GM19023 (cell line): ENCODE measurements around the gene MORF4L1.
A peak's percentile ranks its signal among the peaks of the same experiment; 100 is the strongest.

Source experiments
- ATAC-seq: cut with Tn5 transposase; IDR thresholded peaks from one replicate; pipeline ENCODE4 v1.9.1; 2021; ENCODE audit warnings: mild to moderate bottlenecking, moderate library complexity; ENCODE audit not compliant: unreplicated experiment

The MORF4L1 gene

DNA sequence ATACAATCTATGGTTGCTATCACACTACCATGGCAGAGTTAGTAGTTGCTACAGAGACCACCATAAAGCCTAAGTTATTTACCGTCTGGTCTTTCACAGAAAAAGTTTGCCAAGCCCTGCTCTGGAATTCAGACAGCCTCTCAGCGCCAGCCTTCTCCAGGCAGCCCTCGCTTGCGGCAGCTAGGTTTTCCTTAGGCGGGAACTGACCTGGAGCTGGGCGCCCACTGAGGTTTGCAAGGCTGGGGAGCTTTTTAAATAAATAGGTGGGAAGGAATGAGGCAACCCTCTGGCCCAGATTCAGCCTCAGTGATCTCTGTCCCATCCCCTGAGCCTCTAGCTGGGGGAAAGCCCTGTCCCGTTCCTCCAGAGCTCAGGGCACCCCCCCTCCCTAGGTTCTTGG lies 71.0 kb downstream of the MORF4L1 start:
- ATAC-seq: no peak

- ATAC-seq: peak; percentile 29
Observed at GRCh38 chr15:78944202-78944625, 71.5 kb downstream of the MORF4L1 start.

DNA sequence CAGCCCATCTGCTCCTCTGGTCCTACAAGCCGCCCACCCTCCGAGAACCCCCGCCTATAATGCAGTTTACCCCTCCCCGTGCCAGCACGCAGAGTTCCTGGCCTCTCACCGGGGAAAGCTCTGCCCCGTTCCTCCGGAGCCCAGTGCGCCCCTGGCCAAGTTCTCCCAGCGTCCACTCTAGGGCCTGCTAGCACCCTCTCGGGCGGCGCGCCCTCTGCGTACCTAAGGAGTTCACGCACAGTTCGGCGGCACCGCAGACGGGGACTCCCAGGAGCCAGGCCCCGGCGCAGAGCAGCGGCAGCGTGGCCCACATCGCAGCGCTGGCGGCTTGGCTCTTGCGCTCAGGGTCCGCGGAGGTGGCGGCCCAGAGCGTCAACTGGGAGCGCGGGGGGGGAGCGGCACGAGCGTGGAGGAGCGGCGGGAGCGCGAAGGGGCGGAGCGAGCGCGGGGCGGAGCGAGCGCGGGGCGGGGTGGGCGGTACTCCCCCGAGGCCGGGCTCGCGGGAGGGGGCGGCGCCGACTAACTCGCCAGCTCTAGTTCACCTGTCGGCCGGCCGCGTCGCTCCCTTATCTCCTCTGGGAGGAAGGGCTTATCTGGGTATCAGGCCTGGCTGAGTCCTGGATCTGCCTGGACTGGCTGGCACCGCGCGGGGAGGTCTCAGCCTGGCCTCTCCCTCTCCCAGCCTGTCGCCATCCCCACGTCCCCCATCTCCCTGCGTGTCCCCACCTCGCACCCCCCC lies 72.1 kb downstream of the MORF4L1 start, which contains the start of gene CTSH:
Gene CTSH (minus strand): TSS at position 378 of the 739 bp plus-strand sequence. CDS start 65 bp downstream, at position 313.
- peak; percentile 74 for ATAC-seq

DNA sequence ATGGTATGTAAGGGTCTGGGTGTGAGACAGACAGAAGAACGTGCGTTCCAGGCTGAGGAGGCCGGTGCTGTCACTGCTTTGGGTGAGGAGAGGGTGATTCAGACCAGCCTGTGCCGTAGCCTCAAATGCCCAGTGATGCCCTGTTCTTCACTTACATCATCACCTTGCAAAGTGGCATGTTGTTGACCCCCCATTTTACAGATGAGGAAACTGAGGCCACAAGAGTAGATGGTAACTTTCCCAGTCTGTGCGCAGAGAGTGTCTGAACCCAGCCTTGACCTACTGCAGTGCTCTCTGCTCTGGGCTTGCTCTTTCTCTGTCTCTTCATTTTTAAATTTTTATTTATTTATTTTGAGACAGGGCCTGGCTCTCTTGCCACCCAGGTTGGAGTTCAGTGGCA lies 73.8 kb downstream of the MORF4L1 start:
- no peak for ATAC-seq

DNA sequence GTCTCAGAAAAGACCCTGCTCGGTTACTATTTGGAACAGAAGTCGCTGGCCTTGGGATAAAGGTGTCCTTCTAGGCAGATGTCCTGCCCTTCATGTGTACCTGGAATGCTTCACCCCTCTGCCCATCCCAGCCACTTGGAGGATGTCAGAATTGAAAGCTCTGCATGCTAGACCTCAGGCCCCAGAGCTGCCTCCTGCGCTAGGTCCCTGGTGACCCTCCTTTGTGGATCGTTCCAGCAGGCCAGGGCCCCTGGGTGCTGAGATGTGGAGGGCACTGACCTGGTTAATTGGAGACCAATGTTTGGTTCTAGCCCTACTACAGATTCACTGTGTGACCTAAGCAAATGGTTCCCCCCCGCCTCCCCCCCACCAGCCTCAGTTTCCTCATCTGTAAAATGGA lies 74.8 kb downstream of the MORF4L1 start:
- no peak for ATAC-seq
